ENCODE data around the gene STYXL2. TPM values are rescaled to one million over a fixed set of nuclear protein-coding genes. Genes with fewer than 3 reads are reported as not detected.

Gene STYXL2
- total RNA-seq, 3 donors from 2014 or later = 0.16 to 0.33 TPM; not detected in 1

DNA sequence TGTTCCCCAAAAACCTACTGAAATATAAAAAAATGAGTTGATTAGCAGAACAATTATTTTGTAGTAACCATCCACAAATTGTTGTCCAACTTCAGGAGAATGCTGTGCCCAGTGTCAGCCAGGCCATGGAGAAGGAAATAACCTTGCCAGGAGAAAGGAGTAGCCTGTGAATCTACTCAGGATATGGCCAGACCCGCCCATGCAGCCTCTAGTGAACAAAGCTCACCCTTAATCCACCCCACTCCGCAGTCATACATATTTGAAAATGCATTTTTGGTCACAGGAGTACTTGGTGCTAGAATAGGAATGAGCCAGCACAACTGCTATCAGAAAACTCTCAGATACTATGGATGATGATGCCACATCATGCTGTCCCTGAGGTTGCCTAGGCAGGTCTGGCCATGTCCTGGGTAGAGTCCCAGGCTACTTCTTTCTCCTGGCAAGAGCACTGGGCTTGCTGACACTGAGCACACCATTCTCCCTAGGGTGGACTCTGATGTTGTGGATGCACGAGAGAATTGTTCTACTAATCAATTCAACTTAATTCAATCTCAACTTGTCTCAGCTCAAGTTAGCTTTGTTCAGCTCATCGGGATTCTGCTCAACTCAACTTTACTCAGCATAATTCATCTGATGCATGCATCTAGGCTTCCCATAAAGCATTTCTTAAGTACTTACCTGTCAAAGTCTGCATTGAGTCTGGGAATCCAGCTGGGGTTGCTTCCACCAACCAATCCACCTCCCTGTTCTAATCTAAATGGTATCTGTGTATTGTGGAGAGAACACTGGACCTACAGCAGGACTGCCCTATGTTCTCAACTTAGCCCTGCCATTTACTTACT is 18.2 kb downstream of the STYXL2 start:
- Histone ChIP-seq H3K36me3 (no peaks in the 10 kb centered on the region), H3K4me3 (no peak overlapping the region), H3K27ac (no peak overlapping the region), H3K4me1 (no peaks in the 10 kb centered on the region), H3K27me3 (no peaks in the 10 kb centered on the region), H3K9me3 (no peaks in the 10 kb centered on the region)
- TF ChIP-seq POLR2AphosphoS5 (IDR thresholded peaks at IDR 0.05) = no peak
- intact Hi-C loops (cut with DNase I; ENCODE audit: low total_unique reads) = no loop called here
- no peak for DNase-seq (ENCODE audit: low spot score in 2 of 2)

DNA sequence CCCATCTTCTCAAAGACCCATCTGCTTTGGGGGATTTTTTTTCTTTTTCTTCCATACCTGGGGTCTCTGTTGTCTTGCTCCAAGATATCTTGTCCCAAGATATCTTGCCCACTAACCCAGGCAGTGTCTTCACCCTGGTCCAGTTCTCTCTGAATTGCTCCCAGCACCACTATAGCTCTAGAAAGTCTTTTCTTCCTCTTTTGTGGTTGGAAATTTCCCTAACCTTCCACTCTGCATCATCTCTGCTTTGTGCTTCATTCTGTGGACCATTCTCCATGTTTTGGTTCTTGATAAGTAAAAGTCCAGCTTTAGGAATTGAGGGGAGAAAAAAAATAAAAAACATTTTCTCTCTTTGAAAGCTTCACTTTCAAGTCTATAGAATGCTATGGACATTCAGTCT is 20.9 kb downstream of the STYXL2 start:
- no peak overlapping the region for H3K27ac ChIP-seq
- no peaks in the 10 kb centered on the region for H3K9me3 ChIP-seq
- no peak overlapping the region for H3K4me3 ChIP-seq
- intact Hi-C loops (cut with DNase I; ENCODE audit: low total_unique reads) = no loop called here
- no peak for TF ChIP-seq POLR2A (IDR thresholded peaks at IDR 0.05)
- TF ChIP-seq, protein P1, sequence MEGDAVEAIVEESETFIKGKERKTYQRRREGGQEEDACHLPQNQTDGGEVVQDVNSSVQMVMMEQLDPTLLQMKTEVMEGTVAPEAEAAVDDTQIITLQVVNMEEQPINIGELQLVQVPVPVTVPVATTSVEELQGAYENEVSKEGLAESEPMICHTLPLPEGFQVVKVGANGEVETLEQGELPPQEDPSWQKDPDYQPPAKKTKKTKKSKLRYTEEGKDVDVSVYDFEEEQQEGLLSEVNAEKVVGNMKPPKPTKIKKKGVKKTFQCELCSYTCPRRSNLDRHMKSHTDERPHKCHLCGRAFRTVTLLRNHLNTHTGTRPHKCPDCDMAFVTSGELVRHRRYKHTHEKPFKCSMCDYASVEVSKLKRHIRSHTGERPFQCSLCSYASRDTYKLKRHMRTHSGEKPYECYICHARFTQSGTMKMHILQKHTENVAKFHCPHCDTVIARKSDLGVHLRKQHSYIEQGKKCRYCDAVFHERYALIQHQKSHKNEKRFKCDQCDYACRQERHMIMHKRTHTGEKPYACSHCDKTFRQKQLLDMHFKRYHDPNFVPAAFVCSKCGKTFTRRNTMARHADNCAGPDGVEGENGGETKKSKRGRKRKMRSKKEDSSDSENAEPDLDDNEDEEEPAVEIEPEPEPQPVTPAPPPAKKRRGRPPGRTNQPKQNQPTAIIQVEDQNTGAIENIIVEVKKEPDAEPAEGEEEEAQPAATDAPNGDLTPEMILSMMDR (IDR thresholded peaks at IDR 0.05) = no peak
- TF ChIP-seq POLR2AphosphoS5 (IDR thresholded peaks at IDR 0.05) = no peak
- no peaks in the 10 kb centered on the region for H3K4me1 ChIP-seq
- no peaks in the 10 kb centered on the region for H3K36me3 ChIP-seq
- no peak for DNase-seq (ENCODE audit: low spot score in 2 of 2)
- H3K27me3 ChIP-seq = no peaks in the 10 kb centered on the region

DNA sequence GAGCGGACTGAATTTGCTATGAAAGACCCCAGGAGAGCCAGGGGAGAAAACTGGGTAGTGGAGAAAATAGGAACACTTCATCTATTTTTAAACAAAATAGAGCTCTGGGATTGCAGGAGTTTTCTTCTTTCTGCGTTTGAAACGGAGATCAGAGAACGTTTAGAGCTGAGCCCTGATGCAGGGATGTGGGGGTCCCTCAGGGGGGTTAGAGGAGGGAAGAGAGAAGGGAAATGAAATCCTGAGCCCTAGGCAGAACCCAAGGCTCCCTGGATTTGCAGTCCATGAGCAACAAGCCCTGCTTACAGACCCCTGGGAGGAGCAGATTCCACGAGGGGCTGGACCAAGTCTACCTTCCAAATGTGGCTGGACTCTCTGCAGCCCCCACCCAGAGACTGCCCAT is 21.8 kb downstream of the STYXL2 start:
- TF ChIP-seq POLR2AphosphoS5 (IDR thresholded peaks at IDR 0.05) (no peak), POLR2A (IDR thresholded peaks at IDR 0.05) (no peak)
- TF ChIP-seq, protein P1 (IDR thresholded peaks at IDR 0.05) = no peak
- no peak overlapping the region for H3K4me3 ChIP-seq
- no peak for DNase-seq (ENCODE audit: low spot score in 2 of 2)
- intact Hi-C loops (cut with DNase I; ENCODE audit: low total_unique reads) = no loop called here
- no peaks in the 10 kb centered on the region for H3K36me3 ChIP-seq
- H3K4me1 ChIP-seq = no peaks in the 10 kb centered on the region
- H3K27ac ChIP-seq = no peak overlapping the region
- H3K27me3 ChIP-seq = no peaks in the 10 kb centered on the region
- no peaks in the 10 kb centered on the region for H3K9me3 ChIP-seq

- peaks cover 0 to 1% of the 10 kb centered on the region in 2 donors for H3K27me3 ChIP-seq
- H3K4me3 ChIP-seq = no peak overlapping the region
- no peak for DNase-seq (ENCODE audit: low spot score in 2 of 2)
- H3K4me1 ChIP-seq = no peaks in the 10 kb centered on the region
- H3K9me3 ChIP-seq = no peaks in the 10 kb centered on the region
- TF ChIP-seq POLR2AphosphoS5 (IDR thresholded peaks at IDR 0.05) (no peak), POLR2A (IDR thresholded peaks at IDR 0.05) (no peak)
- TF ChIP-seq, protein P1 (IDR thresholded peaks at IDR 0.05) = no peak
- H3K36me3 ChIP-seq = no peaks in the 10 kb centered on the region
- no peak overlapping the region for H3K27ac ChIP-seq
- intact Hi-C loops (cut with DNase I; ENCODE audit: low total_unique reads) = no loop called here
Measured at GRCh38 chr1:167116174-167116573, 22.3 kb downstream of the STYXL2 start.

- Histone ChIP-seq H3K27me3 (peaks cover 0 to 2% of the 10 kb centered on the region in 2 donors), H3K4me1 (no peaks in the 10 kb centered on the region), H3K9me3 (no peaks in the 10 kb centered on the region), H3K36me3 (no peaks in the 10 kb centered on the region), H3K4me3 (no peak overlapping the region), H3K27ac (no peak overlapping the region)
- TF ChIP-seq POLR2A (IDR thresholded peaks at IDR 0.05) (no peak), POLR2AphosphoS5 (IDR thresholded peaks at IDR 0.05) (no peak)
- TF ChIP-seq, protein P1 (IDR thresholded peaks at IDR 0.05) = no peak
- intact Hi-C loops (cut with DNase I; ENCODE audit: low total_unique reads) = no loop called here
- DNase-seq (ENCODE audit: low spot score in 2 of 2) = no peak
Measured at GRCh38 chr1:167117225-167117624, 23.4 kb downstream of the STYXL2 start.
